Measurements from ENCODE around the gene HLCS.
"Not testable (repeated sequence)": the region's sequence is repeated elsewhere in the genome, so short reads cannot be mapped to it uniquely, and the experiment has no call there.

HLCS gene

GRCh38 chr21:36955783-36956182 lies 10.7 kb downstream of the HLCS start:
- no peak for DNase-seq

- not testable (repeated sequence) for DNase-seq
Measured at GRCh38 chr21:36952331-36952730, 14.1 kb downstream of the HLCS start.

GRCh38 chr21:36949171-36950141 lies 17.0 kb downstream of the HLCS start:
- DNase-seq: no peak

GRCh38 chr21:36948686-36949085 lies 17.8 kb downstream of the HLCS start:
- DNase-seq: no peak

- no peak for DNase-seq
Measured at GRCh38 chr21:36946949-36947356, 19.5 kb downstream of the HLCS start.

GRCh38 chr21:36945496-36946138 lies 20.9 kb downstream of the HLCS start:
- no peak for DNase-seq

- DNase-seq: no peak
Measured at GRCh38 chr21:36936361-36937135, 29.9 kb downstream of the HLCS start.

GRCh38 chr21:36934864-36935420 lies 31.5 kb downstream of the HLCS start:
- no peak for DNase-seq

GRCh38 chr21:36932161-36932816 lies 34.2 kb downstream of the HLCS start:
- no peak for DNase-seq

- DNase-seq: no peak
Measured at GRCh38 chr21:36929622-36930021, 36.8 kb downstream of the HLCS start.

- DNase-seq: no peak
Measured at GRCh38 chr21:36928960-36929359, 37.5 kb downstream of the HLCS start.

GRCh38 chr21:36927719-36928117 lies 38.8 kb downstream of the HLCS start:
- DNase-seq: peak; percentile 9

- DNase-seq: no peak
Measured at GRCh38 chr21:36926989-36927718, 39.3 kb downstream of the HLCS start.

GRCh38 chr21:36923270-36923669 lies 43.2 kb downstream of the HLCS start:
- no peak for DNase-seq

GRCh38 chr21:36922861-36923260 lies 43.6 kb downstream of the HLCS start:
- no peak for DNase-seq

- DNase-seq: no peak
Measured at GRCh38 chr21:36918291-36918690, 48.2 kb downstream of the HLCS start.

GRCh38 chr21:36917471-36918158 lies 48.9 kb downstream of the HLCS start:
- DNase-seq: no peak

GRCh38 chr21:36916718-36917117 lies 49.8 kb downstream of the HLCS start:
- no peak for DNase-seq

GRCh38 chr21:36915696-36916245 lies 50.7 kb downstream of the HLCS start:
- no peak for DNase-seq

GRCh38 chr21:36915014-36915695 lies 51.3 kb downstream of the HLCS start:
- DNase-seq: no peak
